Cardiac fibroblast (primary cell): ENCODE measurements around the gene SRRM4.

Source experiments
- DNase-seq, 2 donors: peaks; one replicate each; pipeline versions ENCODE4 v3.0.0 to v3.0.0-alpha.2; 2010; ENCODE audit warnings: low read depth in 2 of 2
- H3K4me3 ChIP-seq, 2 donors: replicated peaks in 1 of 2; 1 replicate in 1 of 2; 2 replicates in 1 of 2; pipeline ENCODE4 v1.5.1; 2011; ENCODE audit warnings: low read depth in 2 of 2, low read length in 2 of 2, mild to moderate bottlenecking in 2 of 2, moderate library complexity in 1 of 2
- TF ChIP-seq, protein P1 (sequence below): IDR thresholded peaks from one replicate; pipeline ENCODE4 v1.5.1; 2011; ENCODE audit warnings: low read depth, mild to moderate bottlenecking, low read length, inconsistent platforms

Gene SRRM4

GRCh38 chr12:119089380-119090013, 108.2 kb downstream of the SRRM4 start:
- H3K4me3 ChIP-seq = no peak overlapping the region
- TF ChIP-seq, protein P1, sequence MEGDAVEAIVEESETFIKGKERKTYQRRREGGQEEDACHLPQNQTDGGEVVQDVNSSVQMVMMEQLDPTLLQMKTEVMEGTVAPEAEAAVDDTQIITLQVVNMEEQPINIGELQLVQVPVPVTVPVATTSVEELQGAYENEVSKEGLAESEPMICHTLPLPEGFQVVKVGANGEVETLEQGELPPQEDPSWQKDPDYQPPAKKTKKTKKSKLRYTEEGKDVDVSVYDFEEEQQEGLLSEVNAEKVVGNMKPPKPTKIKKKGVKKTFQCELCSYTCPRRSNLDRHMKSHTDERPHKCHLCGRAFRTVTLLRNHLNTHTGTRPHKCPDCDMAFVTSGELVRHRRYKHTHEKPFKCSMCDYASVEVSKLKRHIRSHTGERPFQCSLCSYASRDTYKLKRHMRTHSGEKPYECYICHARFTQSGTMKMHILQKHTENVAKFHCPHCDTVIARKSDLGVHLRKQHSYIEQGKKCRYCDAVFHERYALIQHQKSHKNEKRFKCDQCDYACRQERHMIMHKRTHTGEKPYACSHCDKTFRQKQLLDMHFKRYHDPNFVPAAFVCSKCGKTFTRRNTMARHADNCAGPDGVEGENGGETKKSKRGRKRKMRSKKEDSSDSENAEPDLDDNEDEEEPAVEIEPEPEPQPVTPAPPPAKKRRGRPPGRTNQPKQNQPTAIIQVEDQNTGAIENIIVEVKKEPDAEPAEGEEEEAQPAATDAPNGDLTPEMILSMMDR = no peak
- no peak for DNase-seq

- TF ChIP-seq, protein P1 = no peak
- H3K4me3 ChIP-seq = no peak overlapping the region
- no peak for DNase-seq
These were observed 108.9 kb downstream of the SRRM4 start for GRCh38 chr12:119090276-119090675.

DNA sequence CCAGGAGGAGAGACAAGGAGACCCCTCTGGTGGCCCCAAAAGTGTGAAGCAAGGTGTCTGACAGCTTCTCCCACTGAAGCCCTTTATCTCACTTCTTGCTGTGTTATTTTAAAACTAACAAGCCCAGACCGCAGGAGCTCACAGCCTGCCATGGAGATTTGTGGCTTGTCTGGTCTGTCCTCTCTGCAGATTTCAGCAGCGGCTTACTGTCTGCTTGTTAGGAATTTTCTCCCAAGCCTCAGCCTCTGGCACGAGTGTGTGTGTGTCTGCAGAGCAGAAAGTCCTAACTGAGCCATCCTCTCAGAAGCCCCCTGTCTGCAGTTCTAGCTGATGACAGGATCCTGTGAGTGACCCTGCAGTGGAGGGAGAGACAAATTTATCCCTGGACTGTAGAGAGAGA, 109.5 kb downstream of the SRRM4 start:
- H3K4me3 ChIP-seq = no peak overlapping the region
- TF ChIP-seq, protein P1 = no peak
- no peak for DNase-seq

DNA sequence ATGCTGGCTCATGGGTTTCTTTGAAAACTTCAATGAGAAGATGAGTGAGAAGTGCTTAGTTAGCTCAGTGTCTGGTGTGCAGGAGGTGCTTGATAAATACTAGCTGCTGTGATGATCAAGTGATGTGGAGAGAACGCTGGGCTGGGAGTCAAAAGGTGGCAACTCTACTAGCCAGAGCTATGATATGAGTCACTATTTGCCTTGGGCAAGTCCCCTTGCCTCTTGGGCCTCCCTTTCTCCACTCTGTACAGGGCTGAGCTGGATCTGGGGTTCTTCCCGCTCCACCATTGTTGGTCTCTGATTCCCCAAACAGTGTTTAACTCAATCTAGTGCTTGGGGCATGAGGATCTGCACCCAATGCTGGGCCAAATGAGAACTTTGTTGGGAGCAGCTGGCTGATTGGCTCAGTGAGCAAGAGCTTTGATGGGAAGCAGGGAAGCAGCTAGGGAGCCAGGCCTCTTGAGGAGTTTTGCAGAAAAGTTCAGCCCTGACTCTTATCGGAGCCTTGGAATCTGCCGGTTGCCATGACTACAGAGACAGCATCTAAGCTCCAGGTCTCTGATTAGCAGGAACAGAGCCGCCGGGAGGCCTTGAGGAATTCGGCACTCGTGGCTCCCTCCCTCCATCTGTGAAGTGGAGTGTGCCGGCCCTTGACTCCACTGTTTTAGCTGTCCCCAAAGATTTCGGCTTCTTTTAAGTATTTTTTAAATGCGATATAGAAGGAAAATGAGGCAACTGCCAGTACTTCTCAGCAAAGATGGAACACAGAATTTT, 115.3 kb downstream of the SRRM4 start:
- no peak overlapping the region for H3K4me3 ChIP-seq
- TF ChIP-seq, protein P1 = no peak
- no peak for DNase-seq

GRCh38 chr12:119100933-119101332, 119.6 kb downstream of the SRRM4 start:
- TF ChIP-seq, protein P1 = no peak
- no peak for DNase-seq
- no peak overlapping the region for H3K4me3 ChIP-seq

GRCh38 chr12:119102274-119102673, 120.9 kb downstream of the SRRM4 start:
- DNase-seq = no peak
- H3K4me3 ChIP-seq = no peak overlapping the region
- TF ChIP-seq, protein P1 = no peak
